Measurements from ENCODE around the gene C12orf56.

DNA sequence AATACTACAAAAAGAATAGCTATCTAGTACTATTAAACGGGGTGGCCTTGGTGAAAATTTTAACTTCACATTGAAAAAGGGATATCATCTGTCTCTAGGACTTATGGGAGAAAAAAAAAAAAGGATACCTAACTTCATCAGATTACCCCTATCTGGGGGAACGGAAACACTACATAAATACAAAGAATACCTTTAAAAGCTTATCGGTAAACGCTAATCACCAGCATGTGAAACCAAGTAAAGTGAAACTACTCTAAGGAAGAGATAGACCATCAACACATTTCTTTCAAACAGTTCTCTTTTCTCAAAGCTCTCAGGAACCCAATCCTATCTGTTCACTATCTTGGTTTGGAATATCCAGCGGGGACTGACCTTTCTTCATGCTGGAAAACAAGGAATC, 172.0 kb downstream of the C12orf56 start:
- TF ChIP-seq, protein P1, sequence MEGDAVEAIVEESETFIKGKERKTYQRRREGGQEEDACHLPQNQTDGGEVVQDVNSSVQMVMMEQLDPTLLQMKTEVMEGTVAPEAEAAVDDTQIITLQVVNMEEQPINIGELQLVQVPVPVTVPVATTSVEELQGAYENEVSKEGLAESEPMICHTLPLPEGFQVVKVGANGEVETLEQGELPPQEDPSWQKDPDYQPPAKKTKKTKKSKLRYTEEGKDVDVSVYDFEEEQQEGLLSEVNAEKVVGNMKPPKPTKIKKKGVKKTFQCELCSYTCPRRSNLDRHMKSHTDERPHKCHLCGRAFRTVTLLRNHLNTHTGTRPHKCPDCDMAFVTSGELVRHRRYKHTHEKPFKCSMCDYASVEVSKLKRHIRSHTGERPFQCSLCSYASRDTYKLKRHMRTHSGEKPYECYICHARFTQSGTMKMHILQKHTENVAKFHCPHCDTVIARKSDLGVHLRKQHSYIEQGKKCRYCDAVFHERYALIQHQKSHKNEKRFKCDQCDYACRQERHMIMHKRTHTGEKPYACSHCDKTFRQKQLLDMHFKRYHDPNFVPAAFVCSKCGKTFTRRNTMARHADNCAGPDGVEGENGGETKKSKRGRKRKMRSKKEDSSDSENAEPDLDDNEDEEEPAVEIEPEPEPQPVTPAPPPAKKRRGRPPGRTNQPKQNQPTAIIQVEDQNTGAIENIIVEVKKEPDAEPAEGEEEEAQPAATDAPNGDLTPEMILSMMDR (IDR thresholded peaks at IDR 0.05), result no peak
- TF ChIP-seq POLR2A (IDR thresholded peaks at IDR 0.05), result no peak
